ENCODE measurements around the gene PPP6R1.

- no peak for TF ChIP-seq ZFYVE20 (CRISPR knock-in tag; IDR thresholded peaks at IDR 0.05; ENCODE audit: borderline replicate concordance, low read depth)
- TF ChIP-seq, protein P1, sequence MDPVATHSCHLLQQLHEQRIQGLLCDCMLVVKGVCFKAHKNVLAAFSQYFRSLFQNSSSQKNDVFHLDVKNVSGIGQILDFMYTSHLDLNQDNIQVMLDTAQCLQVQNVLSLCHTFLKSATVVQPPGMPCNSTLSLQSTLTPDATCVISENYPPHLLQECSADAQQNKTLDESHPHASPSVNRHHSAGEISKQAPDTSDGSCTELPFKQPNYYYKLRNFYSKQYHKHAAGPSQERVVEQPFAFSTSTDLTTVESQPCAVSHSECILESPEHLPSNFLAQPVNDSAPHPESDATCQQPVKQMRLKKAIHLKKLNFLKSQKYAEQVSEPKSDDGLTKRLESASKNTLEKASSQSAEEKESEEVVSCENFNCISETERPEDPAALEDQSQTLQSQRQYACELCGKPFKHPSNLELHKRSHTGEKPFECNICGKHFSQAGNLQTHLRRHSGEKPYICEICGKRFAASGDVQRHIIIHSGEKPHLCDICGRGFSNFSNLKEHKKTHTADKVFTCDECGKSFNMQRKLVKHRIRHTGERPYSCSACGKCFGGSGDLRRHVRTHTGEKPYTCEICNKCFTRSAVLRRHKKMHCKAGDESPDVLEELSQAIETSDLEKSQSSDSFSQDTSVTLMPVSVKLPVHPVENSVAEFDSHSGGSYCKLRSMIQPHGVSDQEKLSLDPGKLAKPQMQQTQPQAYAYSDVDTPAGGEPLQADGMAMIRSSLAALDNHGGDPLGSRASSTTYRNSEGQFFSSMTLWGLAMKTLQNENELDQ (CRISPR knock-in tag; IDR thresholded peaks at IDR 0.05; ENCODE audit: borderline replicate concordance) = no peak
- no peak for TF ChIP-seq ZFP90 (CRISPR knock-in tag; IDR thresholded peaks at IDR 0.05; ENCODE audit: borderline replicate concordance)
- no peak for TF ChIP-seq MXI1 (IDR thresholded peaks at IDR 0.05; ENCODE audit: borderline replicate concordance, low read depth, low read length)
- no peak for TF ChIP-seq RAD21 (CRISPR knock-in tag; IDR thresholded peaks at IDR 0.05)
- TF ChIP-seq, protein P2, sequence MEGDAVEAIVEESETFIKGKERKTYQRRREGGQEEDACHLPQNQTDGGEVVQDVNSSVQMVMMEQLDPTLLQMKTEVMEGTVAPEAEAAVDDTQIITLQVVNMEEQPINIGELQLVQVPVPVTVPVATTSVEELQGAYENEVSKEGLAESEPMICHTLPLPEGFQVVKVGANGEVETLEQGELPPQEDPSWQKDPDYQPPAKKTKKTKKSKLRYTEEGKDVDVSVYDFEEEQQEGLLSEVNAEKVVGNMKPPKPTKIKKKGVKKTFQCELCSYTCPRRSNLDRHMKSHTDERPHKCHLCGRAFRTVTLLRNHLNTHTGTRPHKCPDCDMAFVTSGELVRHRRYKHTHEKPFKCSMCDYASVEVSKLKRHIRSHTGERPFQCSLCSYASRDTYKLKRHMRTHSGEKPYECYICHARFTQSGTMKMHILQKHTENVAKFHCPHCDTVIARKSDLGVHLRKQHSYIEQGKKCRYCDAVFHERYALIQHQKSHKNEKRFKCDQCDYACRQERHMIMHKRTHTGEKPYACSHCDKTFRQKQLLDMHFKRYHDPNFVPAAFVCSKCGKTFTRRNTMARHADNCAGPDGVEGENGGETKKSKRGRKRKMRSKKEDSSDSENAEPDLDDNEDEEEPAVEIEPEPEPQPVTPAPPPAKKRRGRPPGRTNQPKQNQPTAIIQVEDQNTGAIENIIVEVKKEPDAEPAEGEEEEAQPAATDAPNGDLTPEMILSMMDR (CRISPR knock-in tag; IDR thresholded peaks at IDR 0.05) = no peak
- TF ChIP-seq KDM5B (CRISPR knock-in tag; IDR thresholded peaks at IDR 0.05; ENCODE audit: borderline replicate concordance) = no peak
- no peak for TF ChIP-seq EZH2 (conservative IDR thresholded peaks at IDR 0.05; ENCODE audit: low read depth, low read length)
- TF ChIP-seq, protein P3, sequence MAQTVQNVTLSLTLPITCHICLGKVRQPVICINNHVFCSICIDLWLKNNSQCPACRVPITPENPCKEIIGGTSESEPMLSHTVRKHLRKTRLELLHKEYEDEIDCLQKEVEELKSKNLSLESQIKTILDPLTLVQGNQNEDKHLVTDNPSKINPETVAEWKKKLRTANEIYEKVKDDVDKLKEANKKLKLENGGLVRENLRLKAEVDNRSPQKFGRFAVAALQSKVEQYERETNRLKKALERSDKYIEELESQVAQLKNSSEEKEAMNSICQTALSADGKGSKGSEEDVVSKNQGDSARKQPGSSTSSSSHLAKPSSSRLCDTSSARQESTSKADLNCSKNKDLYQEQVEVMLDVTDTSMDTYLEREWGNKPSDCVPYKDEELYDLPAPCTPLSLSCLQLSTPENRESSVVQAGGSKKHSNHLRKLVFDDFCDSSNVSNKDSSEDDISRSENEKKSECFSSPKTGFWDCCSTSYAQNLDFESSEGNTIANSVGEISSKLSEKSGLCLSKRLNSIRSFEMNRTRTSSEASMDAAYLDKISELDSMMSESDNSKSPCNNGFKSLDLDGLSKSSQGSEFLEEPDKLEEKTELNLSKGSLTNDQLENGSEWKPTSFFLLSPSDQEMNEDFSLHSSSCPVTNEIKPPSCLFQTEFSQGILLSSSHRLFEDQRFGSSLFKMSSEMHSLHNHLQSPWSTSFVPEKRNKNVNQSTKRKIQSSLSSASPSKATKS (CRISPR knock-in tag; IDR thresholded peaks at IDR 0.05) = no peak
- TF ChIP-seq CEBPB (IDR thresholded peaks at IDR 0.05; ENCODE audit: borderline replicate concordance, low read depth, low read length) = no peak
- TF ChIP-seq POLR2AphosphoS5 (IDR thresholded peaks at IDR 0.05; ENCODE audit: low read depth, low read length) = no peak
- TF ChIP-seq CC2D1A (CRISPR knock-in tag; IDR thresholded peaks at IDR 0.05) = no peak
- no peak for TF ChIP-seq ZKSCAN8 (CRISPR knock-in tag; IDR thresholded peaks at IDR 0.05; ENCODE audit: borderline replicate concordance)
- TF ChIP-seq NFE2L2 (IDR thresholded peaks at IDR 0.05; ENCODE audit: low read length) = no peak
Measured at GRCh38 chr19:55251341-55252081, 7.3 kb downstream of the PPP6R1 start.
